Ecto neural progenitor cell (in vitro differentiated cells): ENCODE measurements around the gene SPACA6.
"Not testable (repeated sequence)": the region's sequence is repeated elsewhere in the genome, so short reads cannot be mapped to it uniquely, and the experiment has no call there.

Experiments
- DNase-seq: peaks from one replicate; pipeline ENCODE4 v3.0.0-alpha.2; 2018; ENCODE audit warnings: low spot score

Gene SPACA6, protein sequence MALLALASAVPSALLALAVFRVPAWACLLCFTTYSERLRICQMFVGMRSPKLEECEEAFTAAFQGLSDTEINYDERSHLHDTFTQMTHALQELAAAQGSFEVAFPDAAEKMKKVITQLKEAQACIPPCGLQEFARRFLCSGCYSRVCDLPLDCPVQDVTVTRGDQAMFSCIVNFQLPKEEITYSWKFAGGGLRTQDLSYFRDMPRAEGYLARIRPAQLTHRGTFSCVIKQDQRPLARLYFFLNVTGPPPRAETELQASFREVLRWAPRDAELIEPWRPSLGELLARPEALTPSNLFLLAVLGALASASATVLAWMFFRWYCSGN

DNA sequence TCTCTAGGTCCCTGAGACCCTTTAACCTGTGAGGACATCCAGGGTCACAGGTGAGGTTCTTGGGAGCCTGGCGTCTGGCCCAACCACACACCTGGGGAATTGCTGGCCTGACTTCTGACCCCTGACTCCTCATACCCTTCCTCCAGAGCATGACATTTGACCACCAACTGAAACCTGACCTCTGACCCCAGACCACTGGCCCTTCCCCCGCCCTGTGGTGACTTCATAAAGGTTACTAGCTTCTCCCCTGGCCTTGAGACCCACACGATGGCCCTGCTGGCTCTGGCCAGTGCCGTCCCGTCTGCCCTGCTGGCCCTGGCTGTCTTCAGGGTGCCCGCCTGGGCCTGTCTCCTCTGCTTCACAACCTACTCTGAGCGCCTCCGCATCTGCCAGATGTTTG, at the start of gene SPACA6:
TSS of gene SPACA6 (plus strand) at position 71 of the 400 bp plus-strand sequence. CDS start at position 268, 197 bp downstream.
- DNase-seq, result no peak

DNA sequence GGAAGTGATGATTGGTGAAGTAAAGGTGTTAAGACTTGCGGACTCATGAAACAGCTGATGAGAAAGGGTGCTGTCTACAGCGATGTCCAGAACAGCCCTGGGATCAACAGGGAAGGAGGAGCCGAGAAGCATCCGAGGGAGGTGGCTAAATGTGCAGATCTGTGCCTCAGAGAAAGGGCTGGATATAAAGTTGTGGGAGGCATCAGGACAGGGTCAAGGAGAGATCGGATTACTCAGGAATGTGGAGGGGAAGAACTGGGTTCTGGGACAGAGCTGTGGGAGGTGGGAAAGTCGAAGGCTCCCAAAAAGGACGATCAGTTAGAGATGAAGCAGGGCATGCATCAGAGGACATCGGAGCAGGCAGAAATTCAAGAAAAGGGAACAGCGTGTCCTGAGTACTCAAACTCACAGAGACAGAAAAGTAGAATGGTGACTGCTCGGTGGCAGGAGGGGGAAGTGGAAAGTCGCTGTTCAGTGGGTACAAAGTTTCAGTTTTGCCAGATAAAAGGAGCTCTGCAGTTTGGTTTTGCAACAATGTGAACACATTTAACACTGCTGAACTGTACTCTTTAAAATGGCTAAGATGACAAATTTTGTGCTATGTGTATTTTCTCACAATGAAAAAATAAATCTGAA, 48.4 kb upstream of the SPACA6 start:
- no peak for DNase-seq

DNA sequence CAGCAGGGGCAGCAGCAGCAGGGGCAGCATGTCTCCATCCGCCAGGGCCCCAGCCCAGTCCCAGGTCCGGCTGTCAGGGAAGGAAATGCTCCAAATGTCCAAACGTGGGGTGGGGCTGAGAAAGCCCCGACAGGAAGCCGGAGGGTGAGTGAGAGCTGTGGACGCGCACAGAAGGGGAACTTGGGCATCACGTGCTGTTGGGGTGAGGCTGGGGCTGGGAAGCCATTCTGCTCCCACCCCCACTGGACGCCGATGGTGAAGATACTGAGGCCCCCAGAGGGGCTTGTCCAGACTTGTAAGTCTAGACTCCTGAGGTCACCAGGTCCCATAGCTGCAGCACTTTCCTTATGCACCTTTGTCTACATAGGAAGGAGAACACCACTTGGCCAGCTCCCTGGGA, 46.4 kb upstream of the SPACA6 start, which contains the start of gene SIGLEC14:
TSS of gene SIGLEC14 (minus strand) at position 96 of the 400 bp plus-strand sequence. CDS start at position 30, 66 bp downstream.
- DNase-seq, result not testable (repeated sequence)

DNA sequence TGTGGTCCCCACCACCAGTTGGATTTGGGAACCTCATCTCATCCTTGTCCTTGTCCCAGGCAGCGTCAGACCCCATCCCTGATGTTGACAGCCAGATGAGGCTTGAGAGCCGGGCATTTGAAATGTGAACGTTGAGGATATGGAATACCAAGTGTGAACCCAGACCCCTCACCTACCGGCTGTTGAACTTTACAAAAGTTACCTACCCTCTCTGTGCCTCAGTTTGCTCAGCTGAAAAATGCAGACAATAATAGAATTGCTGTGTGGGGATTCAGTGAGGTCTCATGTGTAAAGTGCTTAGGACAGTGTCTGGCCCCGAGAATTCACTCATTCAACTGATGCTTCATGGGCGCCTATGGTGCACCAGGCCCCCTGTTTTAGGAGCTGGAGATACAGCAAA, 45.8 kb upstream of the SPACA6 start:
- DNase-seq, result no peak

DNA sequence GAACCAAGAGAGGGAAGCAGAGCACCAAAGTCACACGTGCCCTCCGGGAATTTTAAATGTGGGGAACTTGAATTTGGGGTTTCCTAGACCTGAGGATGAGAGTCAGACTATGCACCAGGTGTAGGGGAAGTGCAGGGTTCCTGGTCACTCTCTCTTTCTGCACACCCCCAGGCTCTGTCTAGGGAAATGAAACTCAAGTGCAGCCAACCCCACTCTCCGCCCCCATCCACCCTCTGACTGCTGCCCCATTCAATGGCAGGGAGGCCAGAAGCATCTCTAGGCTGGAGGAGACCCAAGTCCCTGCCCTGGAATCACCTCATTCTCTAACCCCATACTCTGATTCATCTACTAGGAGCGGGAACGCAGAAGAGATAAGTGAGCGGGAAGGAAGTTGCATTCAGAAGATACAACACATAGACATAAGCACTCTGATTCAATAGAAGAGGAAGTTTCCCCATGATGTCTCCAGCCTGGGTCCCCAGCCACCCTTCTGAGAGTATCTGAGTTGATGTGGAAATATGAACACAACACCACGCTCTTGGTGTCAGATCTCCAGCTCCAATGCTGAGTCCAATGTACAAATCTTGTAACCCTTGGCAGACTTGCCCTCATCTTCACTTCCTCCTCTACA, 41.8 kb upstream of the SPACA6 start:
- DNase-seq, result no peak

DNA sequence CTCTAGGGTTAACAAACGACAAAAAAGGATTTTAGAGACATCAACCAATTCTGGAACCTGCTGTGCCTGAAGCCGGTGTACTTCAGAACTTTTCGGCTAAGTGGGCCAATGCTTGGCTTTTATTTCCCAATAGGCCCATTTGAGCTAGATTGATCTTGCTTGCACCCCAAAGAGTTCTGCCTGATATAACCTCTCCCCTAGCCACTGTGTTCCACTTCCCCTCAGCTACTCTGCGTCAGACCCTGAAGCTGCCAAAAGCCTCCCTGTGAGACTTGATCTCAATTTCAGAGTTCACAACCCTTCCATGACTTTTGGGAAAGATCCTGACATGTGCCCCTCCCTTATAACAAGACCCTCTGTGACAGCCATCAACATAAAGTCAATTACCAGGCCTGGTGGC, 40.9 kb upstream of the SPACA6 start:
- no peak for DNase-seq

DNA sequence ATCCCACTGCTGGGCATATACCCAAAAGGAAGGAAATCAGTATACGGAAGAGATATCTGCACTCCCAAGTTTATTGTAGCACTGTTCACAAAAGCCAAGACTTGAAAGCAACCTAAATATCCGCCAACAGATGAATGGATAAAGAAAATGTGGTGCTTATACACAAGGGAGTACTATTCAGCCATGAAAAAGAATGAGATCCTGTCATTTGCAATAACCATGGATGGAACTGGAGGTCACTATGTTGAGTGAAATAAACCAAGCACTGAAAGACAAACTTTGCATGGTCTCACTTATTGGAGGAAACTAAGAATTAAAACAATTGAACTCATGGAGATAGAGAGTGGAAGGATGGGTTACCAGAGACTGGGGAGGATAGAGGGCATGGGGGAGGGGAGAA, 40.0 kb upstream of the SPACA6 start:
- no peak for DNase-seq

DNA sequence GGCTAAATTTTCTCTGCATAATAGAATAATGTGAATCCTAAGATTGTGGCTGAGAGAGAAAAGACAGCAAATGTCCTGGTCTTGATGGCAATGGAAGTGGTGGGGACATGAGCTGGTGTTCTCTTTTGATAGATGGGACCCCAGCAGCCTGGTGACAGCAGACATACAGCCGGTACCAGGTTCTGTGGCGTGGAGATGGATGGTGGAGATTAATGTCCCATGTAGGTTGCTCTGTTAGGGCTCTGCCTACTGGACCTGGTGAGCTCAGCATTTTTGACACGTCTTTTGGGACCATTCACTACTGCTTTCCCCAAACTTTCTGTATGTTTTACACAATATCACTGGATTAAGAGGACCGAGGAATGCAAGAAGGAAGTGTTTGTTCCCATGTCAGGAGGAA, 38.3 kb upstream of the SPACA6 start:
- DNase-seq, result no peak

DNA sequence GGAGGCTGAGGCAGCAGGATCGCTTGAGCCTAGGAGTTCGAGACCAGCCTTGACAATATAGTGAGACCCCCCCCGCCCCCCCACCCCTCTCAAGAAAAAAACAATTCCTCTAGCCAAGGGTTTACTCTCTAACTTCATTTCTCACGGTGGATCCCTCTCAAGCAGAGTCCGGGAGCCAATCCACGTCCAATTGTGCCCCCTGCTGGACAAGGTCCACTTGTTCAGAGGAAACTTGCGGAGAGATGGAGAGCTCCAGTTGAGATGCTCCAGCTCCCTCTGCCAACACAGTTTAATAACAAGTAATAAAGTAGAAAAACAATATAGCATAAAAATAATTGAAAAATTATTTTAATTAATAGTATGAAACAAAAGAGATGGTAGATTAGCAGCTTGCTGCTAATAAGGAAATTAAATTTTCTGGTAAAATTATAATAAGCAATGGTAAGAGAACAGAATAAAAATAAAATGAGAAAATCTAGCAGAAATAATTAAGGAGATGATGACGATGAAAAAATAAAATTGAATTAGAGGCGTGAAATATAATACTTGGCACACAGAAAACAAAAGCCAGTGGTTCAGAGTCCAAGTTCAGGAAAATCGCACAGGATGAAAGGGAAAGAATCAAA, 32.0 kb upstream of the SPACA6 start:
- peak; percentile 84 for DNase-seq

DNA sequence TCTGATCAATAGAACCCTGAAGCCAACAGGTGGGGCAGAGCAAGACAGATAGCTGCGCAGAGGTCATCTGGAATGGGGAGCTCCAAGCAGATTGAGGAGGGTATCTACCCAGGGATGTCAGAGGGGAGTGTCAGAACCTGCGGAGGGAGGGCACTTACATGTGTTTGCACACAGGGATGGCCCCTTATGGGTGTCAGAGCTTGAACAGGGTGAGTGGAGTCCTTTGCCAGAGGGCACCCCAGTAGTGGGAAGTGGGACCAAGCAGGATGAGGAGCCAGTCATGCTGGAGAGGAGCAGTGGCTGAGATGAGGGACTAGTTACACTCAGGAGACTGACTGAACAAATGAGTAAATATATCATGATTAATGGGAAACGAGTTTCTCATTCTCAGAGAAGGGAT, 29.5 kb upstream of the SPACA6 start:
- DNase-seq, result no peak

DNA sequence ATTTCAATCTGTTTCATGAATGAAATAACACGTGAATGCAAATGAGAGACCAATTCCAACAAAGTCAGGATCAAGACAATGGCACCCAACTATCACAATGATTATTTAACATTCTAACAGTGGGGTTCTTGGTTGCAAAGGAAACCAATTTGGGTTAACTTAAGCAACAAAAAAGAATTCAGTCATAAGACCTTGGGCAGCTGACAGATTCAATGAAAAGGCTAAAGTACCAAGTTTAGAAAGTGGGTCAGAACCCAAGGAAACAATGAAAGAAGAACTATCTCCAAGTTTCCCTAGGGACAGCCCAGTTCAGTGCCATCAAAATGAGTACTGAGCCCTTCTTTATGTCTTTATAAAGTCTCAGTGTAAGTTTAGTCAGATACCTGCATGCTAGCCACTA, 29.0 kb upstream of the SPACA6 start:
- DNase-seq, result no peak

DNA sequence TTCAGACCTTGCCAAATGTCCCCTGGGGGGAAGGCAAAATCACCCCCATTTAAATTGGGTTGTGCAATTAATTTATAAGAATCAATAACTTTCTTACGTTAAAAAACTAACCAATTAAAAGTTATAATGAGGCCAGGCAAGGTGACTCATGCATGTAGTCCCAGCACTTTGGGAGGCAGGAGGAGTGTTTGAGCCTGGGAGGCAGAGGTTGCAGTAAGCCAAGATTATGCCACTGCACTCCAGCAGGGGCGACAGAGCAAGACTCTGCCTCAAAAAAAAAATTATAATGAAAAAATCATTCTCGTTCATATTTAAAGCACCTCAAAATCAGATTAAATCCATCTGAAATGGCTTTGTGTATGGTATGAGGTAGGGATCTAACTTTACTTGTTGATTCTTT, 28.1 kb upstream of the SPACA6 start:
- DNase-seq, result no peak

DNA sequence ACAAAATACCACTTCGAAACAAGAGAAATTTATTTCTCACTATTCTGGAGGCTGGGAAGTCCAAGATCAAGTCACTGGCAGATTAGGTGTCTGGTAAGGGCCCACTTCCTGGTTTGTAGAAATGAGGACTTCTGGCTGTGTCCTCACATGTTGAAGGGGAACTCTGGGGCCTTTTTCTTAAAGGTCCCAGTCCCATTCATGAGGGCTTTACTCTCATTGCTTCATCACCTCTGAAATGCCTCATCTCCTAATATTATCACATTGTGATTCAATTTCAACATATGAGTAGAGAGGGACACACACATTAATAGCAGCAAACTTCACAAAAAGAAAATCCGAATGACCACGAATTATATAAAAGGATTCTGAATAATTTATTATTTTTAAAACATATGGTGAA, 24.9 kb upstream of the SPACA6 start:
- no peak for DNase-seq

DNA sequence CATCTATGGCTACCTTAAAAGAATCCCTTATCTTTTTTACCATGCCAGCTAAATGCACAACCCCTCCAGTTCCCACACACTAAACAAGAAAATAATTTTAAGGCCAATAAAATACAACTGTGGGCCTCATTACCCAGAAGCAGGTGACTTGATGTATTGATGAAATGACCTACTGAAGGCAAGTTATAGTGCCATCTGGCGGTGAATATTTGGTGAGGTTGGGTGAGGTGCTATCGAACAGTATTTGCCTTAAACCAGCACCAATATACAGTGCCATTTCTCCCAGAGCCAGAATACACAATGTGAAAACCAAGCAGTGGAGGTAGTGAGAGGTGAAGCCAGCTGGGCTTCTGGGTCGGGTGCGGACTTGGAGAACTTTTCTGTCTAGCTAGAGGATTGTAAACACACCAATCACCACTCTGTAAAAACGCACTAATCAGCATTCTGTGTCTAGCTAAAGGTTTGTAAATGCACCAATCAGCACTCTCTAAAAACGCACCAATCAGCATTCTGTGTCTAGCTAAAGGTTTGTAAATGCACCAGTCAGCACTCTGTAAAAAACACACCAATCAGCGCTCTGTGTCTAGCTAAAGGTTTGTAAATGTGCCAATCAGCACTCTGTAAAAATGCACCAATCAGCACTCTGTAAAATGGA, 17.1 kb upstream of the SPACA6 start:
- DNase-seq, result not testable (repeated sequence)

DNA sequence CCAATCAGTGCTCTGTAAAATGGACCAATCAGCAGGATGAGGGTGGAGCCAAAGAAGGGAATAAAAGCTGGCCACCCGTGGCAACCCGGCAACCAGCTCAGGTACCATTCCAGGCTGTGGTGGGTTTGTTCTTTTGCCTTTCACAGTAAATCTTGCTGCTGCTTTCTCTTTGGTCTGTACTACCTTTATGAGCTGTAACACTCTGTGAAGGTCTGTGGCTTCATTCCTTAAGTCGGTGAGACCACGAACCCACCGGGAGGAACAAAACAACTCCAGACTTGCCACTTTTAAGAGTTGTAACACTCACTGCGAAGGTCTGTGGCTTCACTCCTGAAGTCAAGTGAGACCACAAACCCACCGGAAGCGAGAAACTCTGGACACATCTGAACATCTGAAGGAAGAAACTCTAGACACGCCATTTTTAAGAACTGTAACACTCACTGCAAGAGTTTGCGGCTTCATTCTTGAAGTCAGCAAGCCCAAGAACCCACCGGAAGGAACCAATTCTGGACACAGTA, 16.5 kb upstream of the SPACA6 start:
- DNase-seq, result no peak

DNA sequence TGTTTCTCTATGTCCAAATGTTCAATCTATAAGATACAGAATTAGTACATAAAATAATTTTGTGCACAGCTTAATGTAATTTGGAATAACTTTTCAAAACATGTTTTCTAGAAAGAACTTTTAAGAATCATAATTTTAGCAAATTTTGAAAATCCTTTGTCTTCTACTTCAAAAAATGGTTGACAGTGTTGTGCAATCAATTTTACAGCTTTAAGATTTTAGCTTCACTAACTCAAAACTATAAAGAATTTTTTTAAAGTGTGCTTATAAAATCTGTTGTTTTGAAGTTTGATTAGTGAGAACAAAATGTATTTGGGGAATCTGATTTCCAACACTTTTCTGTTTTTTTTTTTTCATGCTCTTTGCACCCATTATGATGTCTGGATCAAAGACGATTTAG, 12.7 kb upstream of the SPACA6 start:
- DNase-seq, result no peak

DNA sequence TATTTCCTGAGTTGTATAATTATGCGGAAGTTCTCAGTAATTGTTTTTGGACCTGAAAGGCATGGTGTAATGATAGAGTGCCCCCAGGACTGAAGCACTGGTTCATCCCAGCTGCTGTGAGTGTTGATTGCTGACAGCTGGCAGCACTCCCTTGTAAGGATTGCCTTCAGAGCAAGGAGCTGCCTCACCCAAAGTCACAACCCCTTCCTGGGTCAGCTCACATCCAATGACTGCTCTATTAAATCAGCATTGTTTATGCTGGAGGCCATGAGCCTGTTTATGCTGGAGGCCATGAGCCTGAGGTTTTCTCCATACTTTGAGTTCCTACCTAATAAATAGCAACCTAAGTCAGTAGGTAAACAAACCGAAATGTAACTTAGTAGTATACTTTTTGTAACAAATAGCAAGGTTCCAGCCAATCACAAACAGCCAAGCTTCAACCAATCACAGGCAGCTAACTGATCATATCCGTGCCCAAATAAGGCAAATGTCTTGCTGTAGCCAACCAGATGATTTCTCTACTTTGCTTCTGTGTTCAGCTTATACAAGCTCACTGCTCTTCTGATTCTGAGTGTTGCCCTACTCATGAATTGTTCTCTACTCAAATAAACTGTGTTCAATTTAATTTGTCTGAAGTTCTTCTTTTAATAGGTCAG, 11.7 kb upstream of the SPACA6 start:
- no peak for DNase-seq

DNA sequence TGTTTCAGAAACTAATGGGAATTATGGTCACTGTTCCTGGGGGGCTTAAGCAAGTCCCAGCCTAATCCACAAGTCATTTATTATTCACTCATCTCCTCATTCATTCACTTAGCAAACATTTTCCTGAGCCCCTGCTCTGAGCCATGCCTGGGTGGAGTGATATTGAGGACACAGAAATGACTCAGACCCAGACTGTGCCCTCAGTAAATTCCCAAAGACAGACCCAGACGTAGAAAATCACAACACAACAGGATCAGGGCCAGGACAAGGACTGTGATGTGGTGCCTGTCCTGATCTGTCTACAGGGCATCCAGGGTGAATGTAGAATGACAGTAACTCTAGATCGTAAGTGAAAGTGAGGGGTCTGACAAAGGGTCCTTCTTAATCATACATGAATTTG, 7.0 kb upstream of the SPACA6 start:
- no peak for DNase-seq

DNA sequence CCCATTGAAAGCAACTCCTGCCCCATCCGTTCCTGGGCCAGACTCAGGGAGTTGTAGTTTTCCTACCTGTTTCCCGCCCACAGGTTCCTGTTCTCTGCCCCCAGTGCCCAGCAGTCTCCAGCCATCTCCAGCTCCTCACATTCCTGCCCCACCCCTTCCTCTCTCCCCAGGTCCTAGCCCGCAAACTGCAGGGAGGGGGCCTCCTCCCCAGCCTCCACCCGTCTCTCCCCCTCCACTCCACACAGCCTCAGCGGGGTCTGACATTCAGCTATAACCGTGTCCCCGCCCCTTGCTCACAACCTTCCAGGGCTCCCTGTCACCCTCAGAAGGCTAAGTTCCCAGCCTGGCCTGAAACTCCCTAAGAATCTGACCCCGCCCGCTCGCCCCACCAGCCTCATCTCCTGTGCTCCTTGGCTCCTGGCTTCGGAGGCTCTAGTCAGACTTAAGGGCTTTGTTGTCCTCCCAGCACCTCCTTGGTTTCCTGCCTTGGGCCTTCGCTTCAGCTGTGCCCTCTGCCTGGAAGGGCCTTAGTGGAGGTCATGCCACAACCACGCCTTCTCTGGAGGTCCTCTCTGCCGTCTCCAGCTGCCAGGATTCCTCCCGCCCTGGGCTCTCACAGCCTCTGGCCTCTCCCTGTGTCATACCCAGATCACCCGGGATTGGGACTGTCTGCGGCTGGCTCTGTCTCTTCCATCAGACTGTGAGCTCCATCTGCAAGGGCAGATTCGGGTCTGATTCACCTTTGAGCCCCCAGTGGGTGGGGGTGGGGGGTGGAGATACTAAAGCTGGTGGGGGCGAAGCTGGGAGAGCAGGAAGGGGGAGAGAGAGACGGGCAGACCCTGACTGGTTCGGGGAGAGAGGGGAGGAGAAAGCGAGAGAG, 5.1 kb upstream of the SPACA6 start:
- DNase-seq, result peak; percentile 79
